Measurements from ENCODE around the gene ABHD2.
"Not testable (repeated sequence)": the region's sequence is repeated elsewhere in the genome, so short reads cannot be mapped to it uniquely, and the experiment has no call there.

ABHD2 gene

GRCh38 chr15:89075101-89075640 is 13.1 kb upstream of the ABHD2 start:
- DNase-seq = no peak

- no peak for DNase-seq
Observed at GRCh38 chr15:89075846-89076245, 12.4 kb upstream of the ABHD2 start.

- DNase-seq = no peak
Observed at GRCh38 chr15:89077750-89078149, 10.5 kb upstream of the ABHD2 start.

- DNase-seq = no peak
Observed at GRCh38 chr15:89078851-89079810, 9.1 kb upstream of the ABHD2 start.

GRCh38 chr15:89081878-89082277 is 6.4 kb upstream of the ABHD2 start:
- no peak for DNase-seq

GRCh38 chr15:89083246-89083645 is 5.0 kb upstream of the ABHD2 start:
- no peak for DNase-seq

GRCh38 chr15:89085289-89085926 is 2.8 kb upstream of the ABHD2 start:
- DNase-seq = no peak

GRCh38 chr15:89085933-89086332 is 2.3 kb upstream of the ABHD2 start:
- DNase-seq = not testable (repeated sequence)

- DNase-seq = not testable (repeated sequence)
Observed at GRCh38 chr15:89086390-89086789, 1.9 kb upstream of the ABHD2 start.

GRCh38 chr15:89087161-89087829 is 961 bp upstream of the ABHD2 start:
- DNase-seq = no peak

GRCh38 chr15:89088605-89089315 is 504 bp downstream of the ABHD2 start:
- peak in 1 of 2 experiments; percentile 24 for DNase-seq

- DNase-seq = no peak
Observed at GRCh38 chr15:89089316-89090230, 1.3 kb downstream of the ABHD2 start.

GRCh38 chr15:89090791-89091626 is 2.8 kb downstream of the ABHD2 start:
- peak in 1 of 2 experiments; percentile 67 for DNase-seq

GRCh38 chr15:89091627-89092220 is 3.5 kb downstream of the ABHD2 start:
- DNase-seq = no peak

GRCh38 chr15:89093509-89093908 is 5.3 kb downstream of the ABHD2 start:
- no peak for DNase-seq

- DNase-seq = no peak
Observed at GRCh38 chr15:89095073-89095472, 6.8 kb downstream of the ABHD2 start.

GRCh38 chr15:89095556-89095955 is 7.3 kb downstream of the ABHD2 start:
- DNase-seq = no peak

- DNase-seq = no peak
Observed at GRCh38 chr15:89096664-89097063, 8.4 kb downstream of the ABHD2 start.

GRCh38 chr15:89097313-89097712 is 9.1 kb downstream of the ABHD2 start:
- no peak for DNase-seq

- peak; percentile 21 to 75 for DNase-seq
Observed at GRCh38 chr15:89098281-89098680, 10.0 kb downstream of the ABHD2 start.
